RWPE2 (cell line): Measurements from ENCODE around the gene OR6C3.
"Not testable (repeated sequence)": the region's sequence is repeated elsewhere in the genome, so short reads cannot be mapped to it uniquely, and the experiment has no call there.

Source experiments
- ATAC-seq: fragments of 200-7000 bp; cut with Tn5 transposase; 3 replicates; pipeline ENCODE4 v1.9.1; 2021; ENCODE audit warnings: low read depth
- DNase-seq: peaks from one replicate; pipeline ENCODE4 v3.0.0-alpha.2; 2020; ENCODE audit warnings: low spot score
- H3K27ac ChIP-seq: fragments of 450-650 bp; 2 replicates; pipeline ENCODE4 v1.5.1; 2017; ENCODE audit warnings: mild to moderate bottlenecking; ENCODE audit not compliant: poor library complexity, severe bottlenecking
- H3K27me3 ChIP-seq: fragments of 250-450 bp; sonication (Bioruptor Pico); 2 replicates; pipeline ENCODE4 v1.5.1; 2021; ENCODE audit warnings: mild to moderate bottlenecking, moderate library complexity; ENCODE audit not compliant: insufficient read depth, poor library complexity, severe bottlenecking
- H3K36me3 ChIP-seq: fragments of 250-450 bp; sonication (Bioruptor Pico); 2 replicates; pipeline ENCODE4 v1.5.1; 2020; ENCODE audit warnings: low read depth, mild to moderate bottlenecking, moderate library complexity
- H3K4me1 ChIP-seq: fragments of 250-450 bp; sonication (Bioruptor Pico); 2 replicates; pipeline ENCODE4 v1.5.1; 2021; ENCODE audit warnings: mild to moderate bottlenecking, moderate library complexity; ENCODE audit not compliant: insufficient read depth, poor library complexity, severe bottlenecking
- H3K4me3 ChIP-seq: fragments of 250-450 bp; sonication (Bioruptor Pico); 2 replicates; pipeline ENCODE4 v1.5.1; 2021; ENCODE audit warnings: mild to moderate bottlenecking, moderate library complexity; ENCODE audit not compliant: severe bottlenecking
- H3K9me3 ChIP-seq: fragments of 250-450 bp; sonication (Bioruptor Pico); 2 replicates; pipeline ENCODE4 v1.5.1; 2021; ENCODE audit warnings: mild to moderate bottlenecking, moderate library complexity; ENCODE audit not compliant: severe bottlenecking
- CTCF ChIP-seq: fragments of 450-650 bp; IDR thresholded peaks from one replicate; pipeline ENCODE4 v1.5.1; 2017; ENCODE audit warnings: mild to moderate bottlenecking, moderate library complexity; ENCODE audit not compliant: poor library complexity, severe bottlenecking

OR6C3 gene

GRCh38 chr12:55320201-55320600, 10.3 kb upstream of the OR6C3 start:
- no peaks in the 10 kb centered on the region for H3K27me3 ChIP-seq
- no peak overlapping the region for H3K27ac ChIP-seq
- ATAC-seq: no peak
- no peak for TF ChIP-seq CTCF
- H3K36me3 ChIP-seq: no peaks in the 10 kb centered on the region
- no peaks in the 10 kb centered on the region for H3K9me3 ChIP-seq
- H3K4me1 ChIP-seq: no peaks in the 10 kb centered on the region
- no peak for DNase-seq
- H3K4me3 ChIP-seq: no peak overlapping the region

GRCh38 chr12:55325801-55326200, 4.7 kb upstream of the OR6C3 start:
- H3K9me3 ChIP-seq, H3K36me3 ChIP-seq, DNase-seq, H3K4me3 ChIP-seq, H3K4me1 ChIP-seq, H3K27ac ChIP-seq, ATAC-seq, H3K27me3 ChIP-seq: not testable (repeated sequence)

- no peaks in the 10 kb centered on the region for H3K4me1 ChIP-seq
- DNase-seq (no peak), ATAC-seq (no peak)
- TF ChIP-seq CTCF: no peak
- no peaks in the 10 kb centered on the region for H3K36me3 ChIP-seq
- H3K9me3 ChIP-seq: no peaks in the 10 kb centered on the region
- no peak overlapping the region for H3K27ac ChIP-seq
- H3K4me3 ChIP-seq: no peak overlapping the region
- peaks cover 28% of the 10 kb centered on the region for H3K27me3 ChIP-seq
Measured at GRCh38 chr12:55336002-55336401, 5.5 kb downstream of the OR6C3 start.

- not testable (repeated sequence) for H3K27ac ChIP-seq, H3K4me3 ChIP-seq, DNase-seq, H3K9me3 ChIP-seq, H3K36me3 ChIP-seq, H3K4me1 ChIP-seq, ATAC-seq, H3K27me3 ChIP-seq
Measured at GRCh38 chr12:55355338-55355737, 24.8 kb downstream of the OR6C3 start.

GRCh38 chr12:55362675-55363074, 32.1 kb downstream of the OR6C3 start, which contains the start of gene OR6C75:
Gene OR6C75, plus strand, starts transcription at chr12:55362975. Its CDS starts 2,136 bp downstream, at chr12:55365111.
- Histone ChIP-seq H3K36me3 (no peaks in the 10 kb centered on the region), H3K27ac (no peak within 1 kb of the TSS), H3K4me1 (no peaks in the 10 kb centered on the region), H3K27me3 (peaks cover 4% of the 10 kb centered on the region), H3K4me3 (no peak within 1 kb of the TSS), H3K9me3 (no peaks in the 10 kb centered on the region)
- ATAC-seq: no peak
- no peak for TF ChIP-seq CTCF
- DNase-seq: no peak

- H3K4me1 ChIP-seq: no peaks in the 10 kb centered on the region
- no peak for ATAC-seq
- no peaks in the 10 kb centered on the region for H3K9me3 ChIP-seq
- no peak for DNase-seq
- no peak overlapping the region for H3K4me3 ChIP-seq
- no peak overlapping the region for H3K27ac ChIP-seq
- TF ChIP-seq CTCF: no peak
- peaks cover 10% of the 10 kb centered on the region for H3K27me3 ChIP-seq
- no peaks in the 10 kb centered on the region for H3K36me3 ChIP-seq
Measured at GRCh38 chr12:55365086-55365485, 34.5 kb downstream of the OR6C3 start.
